ENCODE data around the gene GMCL1. TPM values are rescaled to one million over a fixed set of nuclear protein-coding genes. Genes with fewer than 3 reads are reported as not detected.

The GMCL1 gene
- total and polyA plus RNA-seq, 7 donors = 1.3 to 4.1 (median 3.0) TPM

- TF ChIP-seq CTCF (IDR thresholded peaks at IDR 0.05) = no peak
- Histone ChIP-seq H3K4me3 (no peak overlapping the region), H3K27me3 (ENCODE audit: insufficient read depth in 3 of 3, low read length in 2 of 3) (no peaks in the 10 kb centered on the region), H3K9me3 (no peaks in the 10 kb centered on the region), H3K36me3 (ENCODE audit: insufficient read depth in 1 of 2, low read depth in 1 of 2) (peaks cover 0 to 18% of the 10 kb centered on the region in 2 donors), H3K27ac (peak overlapping the region; percentile 37), H3K4me1 (no peaks in the 10 kb centered on the region)
- ATAC-seq (no peak), DNase-seq (no peak)
- intact Hi-C loops (cut with DNase I) = no loop called here
- WGBS, 3 donors = 28 to 41% (median 30%) methylated on average over 1 of the region's 1 CpG
Measured at GRCh38 chr2:69790601-69790959, 38.9 kb upstream of the GMCL1 start.

GRCh38 chr2:69791045-69791444, 38.4 kb upstream of the GMCL1 start:
- intact Hi-C loops (cut with DNase I) = no loop called here
- Histone ChIP-seq H3K4me1 (no peaks in the 10 kb centered on the region), H3K27me3 (ENCODE audit: insufficient read depth in 3 of 3, low read length in 2 of 3) (no peaks in the 10 kb centered on the region), H3K4me3 (no peak overlapping the region), H3K9me3 (no peaks in the 10 kb centered on the region), H3K36me3 (ENCODE audit: insufficient read depth in 1 of 2, low read depth in 1 of 2) (peaks cover 0 to 17% of the 10 kb centered on the region in 2 donors), H3K27ac (no peak overlapping the region)
- ATAC-seq (no peak), DNase-seq (no peak)
- TF ChIP-seq CTCF (IDR thresholded peaks at IDR 0.05) = no peak

GRCh38 chr2:69796174-69796573, 33.3 kb upstream of the GMCL1 start:
- Histone ChIP-seq H3K27me3 (ENCODE audit: insufficient read depth in 3 of 3, low read length in 2 of 3) (no peaks in the 10 kb centered on the region), H3K36me3 (ENCODE audit: insufficient read depth in 1 of 2, low read depth in 1 of 2) (peaks cover 0 to 2% of the 10 kb centered on the region in 2 donors), H3K9me3 (no peaks in the 10 kb centered on the region), H3K27ac (no peak overlapping the region), H3K4me3 (no peak overlapping the region), H3K4me1 (peaks cover 3% of the 10 kb centered on the region)
- intact Hi-C loops (cut with DNase I) = no loop called here
- WGBS, 3 donors = 94 to 100% (median 96%) methylated on average over 1 of the region's 1 CpG
- DNase-seq (no peak), ATAC-seq (no peak)
- no peak for TF ChIP-seq CTCF (IDR thresholded peaks at IDR 0.05)

GRCh38 chr2:69797235-69797634, 32.2 kb upstream of the GMCL1 start:
- DNase-seq = no peak

More at GRCh38 chr2:69797235-69797634, 32.2 kb upstream of the GMCL1 start:
- ATAC-seq = no peak
- H3K27ac ChIP-seq = no peak overlapping the region
- H3K27me3 ChIP-seq (ENCODE audit: insufficient read depth in 3 of 3, low read length in 2 of 3) = no peaks in the 10 kb centered on the region
- TF ChIP-seq CTCF (IDR thresholded peaks at IDR 0.05) = no peak
- intact Hi-C loops (cut with DNase I) = no loop called here
- 78 to 84% (median 79%) methylated on average over 4 of the region's 4 CpGs for WGBS, 3 donors
- H3K4me1 ChIP-seq = peaks cover 3% of the 10 kb centered on the region
- H3K36me3 ChIP-seq (ENCODE audit: insufficient read depth in 1 of 2, low read depth in 1 of 2) = peaks cover 0 to 2% of the 10 kb centered on the region in 2 donors
- H3K9me3 ChIP-seq = no peaks in the 10 kb centered on the region
- no peak overlapping the region for H3K4me3 ChIP-seq

Data from psoas muscle (tissue), 8 donors.